Calu3 (cell line): ENCODE results near the gene SLC52A3. TPM values are rescaled to one million over a fixed set of nuclear protein-coding genes. Genes with fewer than 3 reads are reported as not detected.

Experiments
- BruUV-seq: library from RNA; stranded (reverse); fragments of 400-500 nt; replicated peaks from 2 replicates; lab custom pipeline; 2021; lab: Mats Ljungman, UMichigan
- CTCF ChIA-PET: fragments of 300-600 bp; sonication (Branson Sonifier 250); formaldehyde crosslinking; loops from one replicate; lab custom pipeline; 2022; ENCODE audit warnings: antibody characterized with exemption; lab: Charles Lee
- DNase-seq: peaks from one replicate; pipeline ENCODE4 v3.0.0; 2022
- H3K27ac Mint-ChIP-seq: one replicate; pipeline ENCODE4 v1.8.0; 2022; ENCODE audit warnings: mixed read lengths; ENCODE audit not compliant: unreplicated experiment
- H3K27me3 Mint-ChIP-seq: one replicate; pipeline ENCODE4 v1.8.0; 2022; ENCODE audit warnings: mixed read lengths; ENCODE audit not compliant: unreplicated experiment
- H3K36me3 Mint-ChIP-seq: one replicate; pipeline ENCODE4 v1.8.0; 2022; ENCODE audit warnings: mild to moderate bottlenecking, moderate library complexity, mixed read lengths; ENCODE audit not compliant: insufficient read depth, unreplicated experiment
- H3K4me1 Mint-ChIP-seq: one replicate; pipeline ENCODE4 v1.8.0; 2022; ENCODE audit warnings: mild to moderate bottlenecking, low read depth, mixed read lengths; ENCODE audit not compliant: unreplicated experiment
- H3K4me3 Mint-ChIP-seq: one replicate; pipeline ENCODE4 v1.8.0; 2022; ENCODE audit warnings: mild to moderate bottlenecking, low read depth, moderate library complexity, mixed read lengths; ENCODE audit not compliant: unreplicated experiment
- H3K9me3 Mint-ChIP-seq: one replicate; pipeline ENCODE4 v1.8.0; 2022; ENCODE audit warnings: low read depth, mixed read lengths; ENCODE audit not compliant: unreplicated experiment
- intact Hi-C: fragments of 100-400 bp; cut with micrococcal nuclease; formaldehyde crosslinking; loops from one replicate; pipeline ENCODE4 v1.10.0; 2022; ENCODE audit not compliant: unreplicated experiment
- total RNA-seq: library from RNA; stranded (reverse); gene quantifications from 2 replicates; pipeline ENCODE4 v1.2.3, GENCODE V29; 2022
- TF ChIP-seq, protein P1 (sequence below): fragments of 200-600 bp; IDR thresholded peaks from one replicate; pipeline ENCODE4 v1.8.0; 2022; ENCODE audit warnings: antibody characterized with exemption; ENCODE audit not compliant: unreplicated experiment

Gene SLC52A3
- total RNA-seq, 1 experiment from 2014 or later: 11.1 TPM

- no TSS peak for BruUV-seq
- Mint-ChIP-seq H3K27me3 (peaks cover 14% of the 10 kb centered on the region), H3K9me3 (peaks cover 3% of the 10 kb centered on the region), H3K36me3 (no peaks in the 10 kb centered on the region), H3K27ac (no peak overlapping the region), H3K4me1 (no peaks in the 10 kb centered on the region), H3K4me3 (no peak overlapping the region)
- DNase-seq: no peak
- intact Hi-C loops: no loop called here
- TF ChIP-seq, protein P1, sequence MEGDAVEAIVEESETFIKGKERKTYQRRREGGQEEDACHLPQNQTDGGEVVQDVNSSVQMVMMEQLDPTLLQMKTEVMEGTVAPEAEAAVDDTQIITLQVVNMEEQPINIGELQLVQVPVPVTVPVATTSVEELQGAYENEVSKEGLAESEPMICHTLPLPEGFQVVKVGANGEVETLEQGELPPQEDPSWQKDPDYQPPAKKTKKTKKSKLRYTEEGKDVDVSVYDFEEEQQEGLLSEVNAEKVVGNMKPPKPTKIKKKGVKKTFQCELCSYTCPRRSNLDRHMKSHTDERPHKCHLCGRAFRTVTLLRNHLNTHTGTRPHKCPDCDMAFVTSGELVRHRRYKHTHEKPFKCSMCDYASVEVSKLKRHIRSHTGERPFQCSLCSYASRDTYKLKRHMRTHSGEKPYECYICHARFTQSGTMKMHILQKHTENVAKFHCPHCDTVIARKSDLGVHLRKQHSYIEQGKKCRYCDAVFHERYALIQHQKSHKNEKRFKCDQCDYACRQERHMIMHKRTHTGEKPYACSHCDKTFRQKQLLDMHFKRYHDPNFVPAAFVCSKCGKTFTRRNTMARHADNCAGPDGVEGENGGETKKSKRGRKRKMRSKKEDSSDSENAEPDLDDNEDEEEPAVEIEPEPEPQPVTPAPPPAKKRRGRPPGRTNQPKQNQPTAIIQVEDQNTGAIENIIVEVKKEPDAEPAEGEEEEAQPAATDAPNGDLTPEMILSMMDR: no peak
- CTCF ChIA-PET: no interaction called here
These were observed 57.4 kb downstream of the SLC52A3 start for GRCh38 chr20:710780-711450.

Other genes with a start within 250 kb of the SLC52A3 start
- gene CSNK2A1, start 224.7 kb downstream of the SLC52A3 start, total RNA-seq: 110 and 113 TPM in 2 replicates
- not detected in 2 replicates for gene TCF15, start 158.2 kb downstream of the SLC52A3 start, total RNA-seq
- 17.4 and 18.1 TPM in 2 replicates for gene SRXN1, start 115.3 kb downstream of the SLC52A3 start, total RNA-seq
- gene SCRT2, start 92.7 kb downstream of the SLC52A3 start, total RNA-seq: not detected in 2 replicates
- 14.5 and 14.9 TPM in 2 replicates for gene FAM110A, start 65.2 kb upstream of the SLC52A3 start, total RNA-seq
- gene ANGPT4, start 147.8 kb upstream of the SLC52A3 start, total RNA-seq: not detected in 2 replicates
- not detected in 2 replicates for gene RSPO4, start 233.8 kb upstream of the SLC52A3 start, total RNA-seq